ENCODE results near the gene LSM11.

LSM11 gene

GRCh38 chr5:157734436-157734835 lies 9.1 kb upstream of the LSM11 start:
- no peak for DNase-seq (ENCODE audit: low read depth in 2 of 2)

- no peak for DNase-seq (ENCODE audit: low read depth in 2 of 2)
Measured at GRCh38 chr5:157735991-157736390, 7.5 kb upstream of the LSM11 start.

GRCh38 chr5:157739388-157740228 lies 3.9 kb upstream of the LSM11 start:
- no peak for DNase-seq (ENCODE audit: low read depth in 2 of 2)

- DNase-seq (ENCODE audit: low read depth in 2 of 2) = no peak
Measured at GRCh38 chr5:157740229-157740610, 3.3 kb upstream of the LSM11 start.

GRCh38 chr5:157741131-157741530 lies 2.4 kb upstream of the LSM11 start:
- no peak for DNase-seq (ENCODE audit: low read depth in 2 of 2)

- DNase-seq (ENCODE audit: low read depth in 2 of 2) = no peak
Measured at GRCh38 chr5:157744051-157745011, 819 bp downstream of the LSM11 start.

GRCh38 chr5:157745041-157745456 lies 1.5 kb downstream of the LSM11 start:
- no peak for DNase-seq (ENCODE audit: low read depth in 2 of 2)

GRCh38 chr5:157747173-157747740 lies 3.7 kb downstream of the LSM11 start:
- DNase-seq (ENCODE audit: low read depth in 2 of 2) = no peak

- DNase-seq (ENCODE audit: low read depth in 2 of 2) = no peak
Measured at GRCh38 chr5:157747766-157748700, 4.5 kb downstream of the LSM11 start.

- DNase-seq (ENCODE audit: low read depth in 2 of 2) = no peak
Measured at GRCh38 chr5:157748760-157749461, 5.4 kb downstream of the LSM11 start.

GRCh38 chr5:157749462-157749799 lies 5.9 kb downstream of the LSM11 start:
- no peak for DNase-seq (ENCODE audit: low read depth in 2 of 2)

- DNase-seq (ENCODE audit: low read depth in 2 of 2) = no peak
Measured at GRCh38 chr5:157750320-157750719, 6.8 kb downstream of the LSM11 start.

- DNase-seq (ENCODE audit: low read depth in 2 of 2) = no peak
Measured at GRCh38 chr5:157756122-157756521, 12.6 kb downstream of the LSM11 start.

GRCh38 chr5:157758706-157759105 lies 15.2 kb downstream of the LSM11 start:
- no peak for DNase-seq (ENCODE audit: low read depth in 2 of 2)

- no peak for DNase-seq (ENCODE audit: low read depth in 2 of 2)
Measured at GRCh38 chr5:157761690-157762621, 18.4 kb downstream of the LSM11 start.

GRCh38 chr5:157764531-157764930 lies 21.0 kb downstream of the LSM11 start:
- DNase-seq (ENCODE audit: low read depth in 2 of 2) = no peak

GRCh38 chr5:157766442-157766841 lies 22.9 kb downstream of the LSM11 start:
- DNase-seq (ENCODE audit: low read depth in 2 of 2) = no peak

GRCh38 chr5:157766902-157767301 lies 23.4 kb downstream of the LSM11 start:
- no peak for DNase-seq (ENCODE audit: low read depth in 2 of 2)

GRCh38 chr5:157767689-157768088 lies 24.2 kb downstream of the LSM11 start:
- no peak for DNase-seq (ENCODE audit: low read depth in 2 of 2)

GRCh38 chr5:157770665-157771064 lies 27.2 kb downstream of the LSM11 start:
- no peak for DNase-seq (ENCODE audit: low read depth in 2 of 2)
